Activated CD4-positive, CD25-positive, alpha-beta regulatory T cell treated with anti-CD3 and anti-CD28 coated beads, Interleukin-2, amount 50 U/mL, for 72 hours (primary cell): ENCODE data around the gene RAD9B.
"Not testable (repeated sequence)": the region's sequence is repeated elsewhere in the genome, so short reads cannot be mapped to it uniquely, and the experiment has no call there.

Source experiments
- DNase-seq: peaks from one replicate; pipeline ENCODE4 v3.0.0; 2021

RAD9B gene

DNA sequence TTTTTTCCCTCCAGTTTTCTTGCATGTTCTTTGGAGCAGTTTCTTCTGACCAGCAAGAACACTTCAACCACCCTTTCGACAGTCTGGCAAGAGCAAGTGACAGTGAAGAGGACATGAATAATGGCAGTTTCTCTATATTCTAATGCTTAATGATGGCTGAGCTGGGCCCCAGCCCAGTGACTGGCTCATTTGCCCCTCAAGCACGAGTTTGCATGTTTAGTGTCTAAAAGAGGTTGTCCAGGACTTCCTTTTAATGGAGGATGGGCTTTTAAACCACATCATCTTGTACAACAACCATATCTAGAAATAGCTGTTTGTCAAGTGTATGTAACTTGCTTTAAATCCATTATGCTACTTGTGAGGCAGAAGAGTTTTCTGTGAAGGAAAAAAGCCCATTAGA, 28.4 kb downstream of the RAD9B start:
- no peak for DNase-seq

DNA sequence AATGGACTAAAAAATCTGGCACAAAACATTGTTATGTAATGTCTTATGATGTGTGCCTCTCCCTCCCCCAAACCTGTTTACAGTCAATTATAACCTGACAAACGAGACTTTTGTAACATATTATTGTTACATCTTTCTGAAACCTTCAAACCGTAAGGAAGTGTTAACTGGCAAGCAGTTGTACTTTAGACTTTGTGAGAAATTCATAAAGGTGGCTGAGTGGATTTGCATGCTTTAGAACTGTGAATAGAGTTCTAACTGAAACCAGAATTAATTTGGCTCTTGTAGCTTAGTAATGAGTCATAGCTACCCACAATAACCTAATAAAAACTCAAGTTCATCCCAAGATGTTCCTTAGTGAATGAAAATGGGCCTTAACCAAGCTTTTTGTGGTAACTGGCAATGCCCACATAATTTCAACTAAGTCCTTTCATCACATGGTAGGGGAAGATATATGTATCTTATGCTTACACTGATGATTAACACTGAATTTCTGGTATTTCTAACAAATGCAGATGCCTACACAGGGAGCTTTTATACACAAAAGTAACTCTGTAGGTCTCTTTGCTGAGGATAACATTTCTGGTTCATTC, 29.7 kb downstream of the RAD9B start:
- no peak for DNase-seq

GRCh38 chr12:110532644-110533043, 30.5 kb downstream of the RAD9B start:
- no peak for DNase-seq

- DNase-seq = no peak
These were observed 31.5 kb downstream of the RAD9B start for GRCh38 chr12:110533607-110534006.

DNA sequence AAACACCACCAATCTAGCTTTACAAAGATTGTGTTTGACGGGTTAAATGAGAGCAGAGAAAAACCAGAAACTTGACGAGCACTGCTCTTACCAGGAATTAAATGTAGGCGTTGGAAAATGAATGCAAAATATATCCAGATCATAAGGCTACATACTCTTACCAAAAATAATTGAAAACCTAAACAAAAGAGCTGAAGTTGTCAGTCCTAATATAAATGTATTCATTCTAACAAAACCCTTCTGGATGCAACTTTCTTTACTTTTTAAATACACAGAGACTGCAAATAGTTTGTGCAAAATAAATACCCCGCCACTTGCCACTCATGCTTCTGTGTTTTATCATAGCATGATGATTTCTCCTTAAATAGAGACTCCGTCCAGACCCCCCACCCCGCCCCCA, 32.7 kb downstream of the RAD9B start:
- no peak for DNase-seq

GRCh38 chr12:110536834-110537604, 34.9 kb downstream of the RAD9B start:
- DNase-seq = no peak

DNA sequence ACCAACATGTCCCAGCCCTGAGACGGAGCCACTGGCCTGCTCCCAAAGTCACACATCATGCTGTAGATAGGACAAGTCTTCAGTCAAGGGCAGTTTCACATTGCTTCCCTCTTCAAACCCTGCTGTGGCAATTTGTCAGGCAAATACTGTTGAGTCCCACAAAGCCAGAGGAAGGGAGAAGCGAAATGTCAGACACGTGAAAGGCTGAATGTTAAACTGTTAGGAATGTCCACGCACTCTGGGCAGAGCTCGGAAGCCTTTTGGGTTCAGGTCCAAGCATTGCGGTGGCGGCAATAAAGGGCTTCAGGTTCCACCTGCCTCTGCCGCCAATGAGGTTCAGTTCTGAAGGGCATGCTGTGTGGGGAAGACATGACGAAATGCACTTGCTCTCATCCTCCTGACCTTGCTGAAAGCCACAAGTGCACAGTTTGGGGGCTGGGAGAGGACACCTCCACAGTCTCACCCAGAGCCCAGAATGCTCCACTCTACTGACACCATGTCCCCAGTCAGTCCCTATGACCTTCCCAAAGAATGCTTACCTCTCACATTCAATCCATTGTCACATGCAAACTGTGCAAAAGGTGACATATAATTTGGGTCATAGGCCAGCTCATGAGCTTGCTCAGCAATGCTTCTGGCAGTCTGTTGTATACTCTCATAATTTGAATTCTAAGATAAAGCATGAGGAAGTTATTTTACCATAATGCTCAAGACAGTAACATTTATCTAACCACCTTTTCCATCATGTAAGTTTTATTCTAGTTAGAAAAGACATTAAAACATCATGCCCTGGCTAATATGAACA, 35.7 kb downstream of the RAD9B start:
- no peak for DNase-seq

DNA sequence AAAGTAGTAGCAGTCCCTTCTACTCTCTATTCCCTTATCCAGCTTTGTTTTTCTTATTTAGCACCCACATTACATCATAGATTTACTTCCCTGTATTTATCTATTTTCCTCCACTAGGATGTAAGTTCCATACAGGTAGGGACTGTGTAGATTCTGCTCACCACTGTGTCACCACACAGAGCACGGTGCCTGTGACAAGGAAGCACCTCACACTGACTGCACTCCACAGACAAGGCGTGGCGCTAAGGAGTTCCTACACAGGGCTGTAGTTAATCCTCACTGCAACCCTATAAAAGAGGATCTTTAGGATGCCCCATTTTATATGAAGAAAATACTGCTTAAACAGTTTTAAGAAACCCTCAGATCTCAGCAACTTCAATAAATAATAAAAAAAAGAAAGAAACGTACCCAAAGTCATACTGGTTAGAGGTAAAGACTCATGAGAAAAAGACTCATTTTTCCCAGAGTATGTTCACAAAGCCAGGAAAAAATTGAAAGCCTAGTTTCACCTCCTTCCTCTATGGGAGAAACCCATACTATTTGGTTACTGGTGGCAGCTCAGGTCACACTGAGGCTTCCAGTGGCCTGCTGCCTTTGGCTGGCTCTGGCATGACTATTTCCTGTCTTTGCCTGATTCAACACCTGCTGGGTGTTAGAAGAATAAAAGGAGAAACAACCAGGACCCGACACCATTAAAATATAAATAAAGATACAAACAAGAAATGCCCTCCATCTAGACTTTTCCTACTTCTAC, 36.9 kb downstream of the RAD9B start:
- no peak for DNase-seq

DNA sequence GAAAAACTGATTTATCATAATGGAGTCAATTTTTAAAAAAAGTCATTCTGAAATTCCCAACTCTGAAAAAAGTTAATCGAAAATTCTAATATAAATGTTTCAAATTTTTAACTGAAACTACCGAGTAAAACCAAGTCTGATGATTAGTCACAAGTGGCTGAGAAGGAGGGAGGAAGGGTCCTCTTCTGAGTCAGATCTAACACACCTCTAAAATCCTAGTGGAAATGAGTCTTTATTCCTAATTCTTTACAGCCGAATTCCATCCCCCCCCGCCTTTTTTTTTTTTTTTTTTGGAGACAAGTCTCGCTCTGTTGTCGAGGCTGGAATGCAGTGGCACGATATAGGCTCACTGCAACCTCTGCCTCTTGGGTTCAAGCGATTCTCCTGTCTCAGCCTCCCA, 37.9 kb downstream of the RAD9B start:
- no peak for DNase-seq

GRCh38 chr12:110543252-110543959, 41.3 kb downstream of the RAD9B start:
- DNase-seq = no peak

GRCh38 chr12:110543965-110544364, 41.8 kb downstream of the RAD9B start:
- no peak for DNase-seq

GRCh38 chr12:110545259-110545658, 43.1 kb downstream of the RAD9B start:
- DNase-seq = not testable (repeated sequence)

GRCh38 chr12:110545812-110546211, 43.7 kb downstream of the RAD9B start:
- no peak for DNase-seq

GRCh38 chr12:110546339-110546738, 44.2 kb downstream of the RAD9B start:
- no peak for DNase-seq

DNA sequence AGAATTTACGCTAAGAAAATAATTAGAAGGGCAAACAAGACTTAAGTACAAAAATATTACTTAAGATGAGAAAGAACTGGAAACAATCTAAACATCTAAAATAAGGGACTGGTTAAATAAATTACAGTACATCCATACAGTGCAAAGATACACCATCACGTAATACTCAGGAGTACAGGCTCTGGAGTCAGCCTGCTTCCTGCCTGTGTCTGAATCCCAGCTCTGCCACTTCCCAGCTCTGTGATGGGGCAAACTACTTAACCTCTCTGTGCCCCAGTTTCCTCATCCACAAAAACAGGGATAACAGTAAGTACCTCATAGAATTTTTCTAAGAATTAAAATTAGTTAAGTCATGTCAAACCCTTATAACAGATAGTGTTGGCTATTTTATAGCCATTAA, 45.0 kb downstream of the RAD9B start:
- no peak for DNase-seq

- DNase-seq = no peak
These were observed 46.5 kb downstream of the RAD9B start for GRCh38 chr12:110548678-110549077.

GRCh38 chr12:110549716-110550115, 47.6 kb downstream of the RAD9B start:
- DNase-seq = no peak

GRCh38 chr12:110550981-110551380, 48.9 kb downstream of the RAD9B start:
- no peak for DNase-seq
